Measurements from ENCODE around the gene TSSC4.

- TF ChIP-seq CTCF (conservative IDR thresholded peaks at IDR 0.05; ENCODE audit: low read length) (no peak), EZH2phosphoT487 (IDR thresholded peaks at IDR 0.05; ENCODE audit: borderline replicate concordance, low read depth, low read length) (no peak)
Measured at GRCh38 chr11:2380396-2380795, 20.2 kb upstream of the TSSC4 start.

Data from OCI-LY7 (cell line).